HG03097 (cell line): ENCODE measurements around the gene PEMT.

Experiments
- ATAC-seq: cut with Tn5 transposase; IDR thresholded peaks from one replicate; pipeline ENCODE4 v1.9.1; 2021; ENCODE audit not compliant: unreplicated experiment, low FRiP score

Gene PEMT

DNA sequence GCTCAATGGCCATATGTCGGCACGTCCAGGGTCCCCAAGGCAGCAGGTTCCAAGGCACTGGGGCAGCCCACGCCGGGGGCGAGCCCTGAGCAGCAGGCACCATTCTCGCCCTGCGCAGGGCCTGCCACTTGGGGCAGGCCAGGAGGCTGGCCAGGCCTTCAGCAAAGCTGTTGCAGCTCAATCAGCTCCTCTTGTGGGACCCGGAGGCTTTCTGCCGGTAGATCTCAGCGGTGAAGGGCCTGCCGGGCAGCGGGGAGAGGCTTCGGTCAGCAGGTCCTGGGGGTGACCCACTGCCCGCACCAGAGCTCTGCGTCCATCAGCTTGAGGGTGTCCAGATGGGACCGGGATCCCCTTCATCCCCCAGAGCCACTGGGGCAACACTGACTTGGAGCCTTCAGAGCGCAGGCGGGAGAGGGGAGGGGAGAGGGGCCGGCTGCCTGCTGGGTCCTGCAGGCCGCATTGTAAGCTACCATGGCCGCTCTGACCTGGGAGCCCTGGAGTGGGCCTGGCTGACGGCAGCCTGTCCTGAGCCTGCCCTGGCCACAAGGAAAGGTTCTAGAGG is 85.8 kb downstream of the PEMT start:
- no peak for ATAC-seq

DNA sequence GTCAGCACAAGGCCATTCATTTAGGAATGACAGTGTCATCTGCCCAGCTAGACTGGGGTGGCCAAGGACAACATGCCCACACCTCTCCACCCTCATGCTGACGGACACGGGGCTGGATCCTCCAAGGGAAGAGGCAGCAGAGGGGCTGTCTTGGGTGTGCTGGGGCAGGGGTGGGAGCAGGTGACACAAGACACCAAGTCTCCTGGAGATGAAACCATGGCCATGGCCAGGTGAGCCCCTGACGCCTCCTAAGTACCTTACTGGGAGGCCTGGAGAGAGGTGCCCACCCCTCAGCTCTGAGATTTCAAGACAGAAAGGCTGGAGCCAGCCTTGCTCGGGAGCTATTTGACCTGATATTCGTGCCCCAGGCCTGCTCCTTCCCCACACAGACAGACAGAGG is 86.4 kb downstream of the PEMT start:
- ATAC-seq: no peak

DNA sequence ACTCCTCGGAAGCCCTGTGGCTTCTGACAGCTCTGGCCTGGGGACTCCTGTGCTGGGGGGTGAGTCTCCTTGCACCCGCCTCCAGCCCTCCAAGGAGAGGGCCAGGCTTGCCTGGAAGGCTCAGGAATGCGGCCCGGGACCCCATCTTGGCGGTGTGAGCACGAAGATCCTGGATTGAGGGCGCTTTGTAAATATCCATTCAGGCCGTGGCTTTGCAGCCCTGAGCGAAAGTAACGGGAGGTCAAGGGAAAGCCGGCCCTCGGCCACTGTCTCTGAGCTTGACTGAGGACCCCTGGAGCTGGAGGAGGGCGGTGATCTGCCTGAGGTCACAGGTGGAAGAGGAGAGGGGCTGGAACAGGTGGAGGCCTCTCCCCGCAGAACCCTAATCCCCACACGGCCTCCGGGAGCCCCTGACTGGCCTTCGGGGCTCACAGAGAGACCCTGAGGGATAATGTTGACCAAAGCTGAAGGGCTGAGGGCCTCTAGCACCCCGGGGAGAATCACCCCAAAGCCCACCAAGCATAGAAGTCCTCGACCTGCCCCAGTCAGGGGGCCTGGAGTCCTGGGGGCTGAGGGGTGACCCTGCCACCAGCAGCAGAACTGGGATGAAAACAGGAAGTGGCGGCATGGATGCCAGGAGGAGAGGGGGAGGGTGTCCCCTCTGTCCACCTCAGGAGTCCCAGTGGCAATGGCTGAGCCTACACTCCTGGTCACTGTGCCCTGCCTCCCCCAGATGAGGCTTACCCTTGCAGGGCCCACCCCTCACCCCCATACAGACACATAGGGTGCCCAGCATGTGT is 87.0 kb downstream of the PEMT start:
- ATAC-seq: no peak

DNA sequence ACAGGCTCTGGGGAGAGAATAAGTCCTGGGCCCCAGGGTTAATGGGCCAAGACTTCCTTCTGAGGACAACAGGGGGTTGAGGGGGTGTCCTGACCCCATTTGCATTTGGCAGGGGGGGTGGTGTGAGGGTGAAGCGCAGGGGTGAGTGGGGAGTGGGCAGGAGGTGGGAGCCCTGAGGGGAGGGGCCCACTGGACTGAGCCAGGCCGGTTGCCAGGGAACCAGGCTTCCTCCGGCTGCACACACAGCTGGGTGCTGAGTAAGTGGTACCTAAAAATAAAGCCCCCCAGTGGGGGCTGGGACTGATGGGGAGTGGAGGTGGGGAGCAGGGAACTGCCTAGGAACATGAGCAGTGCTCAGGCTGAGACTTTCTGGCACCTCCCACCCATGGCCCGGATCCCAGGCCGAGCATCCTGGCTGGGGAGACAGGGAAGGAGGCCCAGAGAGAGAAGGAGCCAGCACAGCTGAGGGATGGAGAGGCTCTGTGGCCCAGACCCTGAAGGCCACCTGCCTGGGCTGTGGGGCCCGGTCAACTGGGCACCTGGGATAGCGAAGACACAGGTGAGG is 87.9 kb downstream of the PEMT start:
- no peak for ATAC-seq

DNA sequence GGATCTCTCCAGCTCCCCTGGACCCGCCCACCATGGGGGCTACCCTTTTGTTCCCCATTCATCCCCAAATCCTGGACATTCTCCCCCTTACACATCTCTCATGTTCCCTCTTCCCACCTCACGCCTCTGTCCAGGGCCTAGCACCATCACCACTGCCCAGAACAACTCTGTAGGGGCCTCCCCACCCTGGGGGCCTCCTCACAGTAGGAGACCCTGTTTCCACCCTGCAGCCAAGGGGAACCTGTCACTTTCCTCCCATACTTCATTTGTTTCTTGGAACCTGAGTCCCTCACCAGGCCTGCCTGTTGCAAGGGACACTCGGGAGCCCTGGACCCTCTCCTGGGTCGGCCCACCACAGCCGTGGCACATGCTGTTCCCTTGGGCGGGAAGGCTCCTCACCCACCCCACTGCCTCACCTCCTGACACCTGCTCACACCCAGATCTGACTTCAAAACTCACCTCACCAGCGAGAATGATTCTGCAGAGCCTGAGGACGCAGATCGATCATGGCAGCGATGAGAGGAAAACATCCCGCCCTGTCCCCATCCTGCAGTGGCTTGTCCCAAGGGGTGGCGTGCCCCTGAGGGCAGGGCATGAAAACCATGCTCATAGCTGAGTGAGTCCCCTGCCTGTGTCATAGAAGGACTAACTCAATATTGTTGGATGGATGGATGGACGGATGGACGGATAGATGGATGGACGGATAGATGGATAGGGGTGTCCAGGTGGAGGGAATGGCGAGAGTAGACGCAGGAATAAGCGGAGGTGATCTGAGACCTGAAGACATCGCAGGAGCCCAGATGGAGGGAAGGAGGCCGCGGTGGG is 88.6 kb downstream of the PEMT start:
- no peak for ATAC-seq

DNA sequence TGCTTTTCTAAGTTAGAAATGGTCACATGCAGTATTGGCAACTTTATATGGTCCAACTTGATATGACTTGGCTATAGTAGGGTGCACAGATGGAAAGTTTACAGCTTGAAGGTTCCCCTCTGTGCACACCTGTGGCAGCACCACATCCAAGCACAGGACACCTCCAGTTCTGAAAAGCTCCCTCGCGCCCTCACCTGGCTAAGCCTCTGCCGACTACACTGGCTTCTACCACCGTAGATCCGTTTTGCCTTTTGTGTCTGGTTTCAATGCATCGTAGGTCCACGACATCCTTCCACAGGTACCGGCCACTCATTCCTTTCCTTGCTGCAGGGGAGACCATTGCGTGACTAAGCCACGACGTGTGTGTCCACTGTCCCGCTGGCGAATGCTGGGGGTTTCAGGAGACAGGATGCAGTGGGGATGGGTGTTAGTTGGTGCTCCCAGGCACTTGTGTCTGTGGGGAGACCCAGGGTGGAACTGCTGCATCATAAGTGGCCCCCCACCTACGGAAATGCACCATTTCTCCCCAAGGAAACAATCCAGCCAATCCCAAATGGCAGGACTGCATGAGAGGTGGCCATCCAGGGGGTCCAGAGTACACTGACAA is 90.4 kb downstream of the PEMT start:
- ATAC-seq: no peak

DNA sequence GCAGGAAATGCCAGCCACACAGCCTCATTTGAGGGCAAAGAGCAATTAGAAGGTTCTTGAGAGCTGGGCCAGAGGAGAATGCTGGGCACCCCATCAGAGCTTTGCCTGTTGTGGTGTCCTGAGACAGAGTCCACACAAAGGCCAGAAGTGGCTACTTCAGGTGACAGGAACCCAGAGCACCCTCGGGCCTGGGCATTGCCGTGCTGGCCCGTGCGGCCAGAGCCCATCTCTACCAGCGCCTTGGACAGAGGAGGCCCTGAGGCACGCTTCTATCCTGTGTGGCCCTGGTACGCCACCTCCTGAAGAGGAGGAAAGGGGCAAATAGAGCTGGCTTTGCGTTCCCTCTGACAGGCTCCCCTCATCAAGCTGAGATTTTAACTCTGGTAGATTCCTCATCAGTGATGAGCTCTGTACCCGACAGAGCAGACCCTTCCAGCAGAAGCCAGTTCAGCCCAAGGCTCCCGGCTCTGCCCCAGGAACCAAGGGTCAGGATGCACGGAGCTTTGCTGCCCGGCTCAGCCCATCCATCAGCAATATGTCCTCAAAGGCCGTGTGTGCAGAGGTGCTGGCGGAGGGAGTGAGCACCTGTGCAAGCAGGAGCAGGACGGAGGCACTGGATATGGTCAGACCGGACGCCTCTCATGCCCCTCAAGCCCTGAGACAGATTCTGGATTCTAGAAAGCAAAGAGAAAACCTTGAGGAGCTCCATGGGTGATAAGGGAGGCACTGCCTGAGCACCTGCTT is 91.9 kb downstream of the PEMT start:
- ATAC-seq: no peak

DNA sequence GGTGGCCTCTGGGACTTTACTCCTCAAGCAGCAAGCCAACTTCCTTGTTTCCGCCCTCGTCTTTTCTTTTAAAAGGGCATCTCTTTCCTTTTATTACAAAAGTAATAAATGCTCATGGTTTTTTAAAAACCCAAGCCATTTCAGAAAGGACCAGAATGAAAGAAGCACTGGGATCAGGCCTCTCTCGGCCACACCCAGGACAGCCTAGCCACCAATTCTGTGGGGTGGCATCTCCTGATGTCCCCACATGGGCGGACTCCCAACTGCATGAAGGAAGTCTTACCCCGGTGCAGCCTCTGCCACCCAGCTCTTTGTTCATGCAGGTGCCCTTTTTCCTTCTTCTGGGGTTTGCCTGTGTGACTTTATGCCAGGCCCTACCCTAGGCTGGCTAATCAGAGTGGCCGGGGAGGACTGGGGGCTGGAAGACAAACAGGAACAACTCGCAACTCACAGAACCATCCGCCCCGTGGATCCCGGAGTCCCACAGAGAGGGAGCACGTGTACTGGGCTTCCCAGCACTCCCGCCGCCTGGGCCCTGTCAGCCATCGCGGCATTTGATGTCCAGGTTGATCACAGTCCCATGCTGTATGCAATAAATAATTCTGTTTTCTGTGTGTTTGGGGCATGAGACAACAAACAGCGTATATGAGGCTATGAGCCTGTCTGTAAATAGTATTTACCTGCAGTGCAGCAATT is 92.8 kb downstream of the PEMT start:
- no peak for ATAC-seq

DNA sequence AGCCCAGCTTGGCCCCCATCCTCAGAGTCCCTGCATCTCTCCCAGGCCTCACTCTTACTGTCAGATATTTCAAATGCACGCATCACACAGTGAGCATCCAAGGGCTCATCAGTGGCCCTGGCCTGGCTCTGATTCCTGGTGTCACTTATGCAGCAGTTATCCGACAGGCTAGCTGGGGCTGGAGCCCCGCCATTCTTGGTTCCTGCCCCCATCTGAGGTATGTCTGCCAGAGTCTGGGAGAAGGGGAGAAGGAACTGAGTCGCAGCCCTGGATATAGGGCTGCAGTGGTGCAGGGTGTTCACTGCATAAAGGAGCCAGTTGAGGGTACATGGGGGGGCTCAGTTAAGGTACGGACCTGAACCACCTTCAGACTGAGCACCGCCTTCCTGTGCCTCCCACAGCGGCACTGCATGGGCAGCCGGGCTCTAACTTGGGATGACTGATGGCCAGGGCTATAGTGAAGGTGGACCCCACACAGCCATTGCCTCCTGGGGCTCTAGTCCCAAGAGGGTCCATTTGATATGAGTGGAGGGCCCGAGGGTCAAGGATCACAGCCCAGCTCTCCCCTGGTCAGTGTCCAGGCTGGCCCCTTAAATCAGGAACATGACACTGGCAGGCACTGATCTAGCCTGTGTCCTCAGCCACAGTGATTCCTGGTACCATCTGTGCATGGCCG is 93.5 kb downstream of the PEMT start:
- ATAC-seq: no peak

DNA sequence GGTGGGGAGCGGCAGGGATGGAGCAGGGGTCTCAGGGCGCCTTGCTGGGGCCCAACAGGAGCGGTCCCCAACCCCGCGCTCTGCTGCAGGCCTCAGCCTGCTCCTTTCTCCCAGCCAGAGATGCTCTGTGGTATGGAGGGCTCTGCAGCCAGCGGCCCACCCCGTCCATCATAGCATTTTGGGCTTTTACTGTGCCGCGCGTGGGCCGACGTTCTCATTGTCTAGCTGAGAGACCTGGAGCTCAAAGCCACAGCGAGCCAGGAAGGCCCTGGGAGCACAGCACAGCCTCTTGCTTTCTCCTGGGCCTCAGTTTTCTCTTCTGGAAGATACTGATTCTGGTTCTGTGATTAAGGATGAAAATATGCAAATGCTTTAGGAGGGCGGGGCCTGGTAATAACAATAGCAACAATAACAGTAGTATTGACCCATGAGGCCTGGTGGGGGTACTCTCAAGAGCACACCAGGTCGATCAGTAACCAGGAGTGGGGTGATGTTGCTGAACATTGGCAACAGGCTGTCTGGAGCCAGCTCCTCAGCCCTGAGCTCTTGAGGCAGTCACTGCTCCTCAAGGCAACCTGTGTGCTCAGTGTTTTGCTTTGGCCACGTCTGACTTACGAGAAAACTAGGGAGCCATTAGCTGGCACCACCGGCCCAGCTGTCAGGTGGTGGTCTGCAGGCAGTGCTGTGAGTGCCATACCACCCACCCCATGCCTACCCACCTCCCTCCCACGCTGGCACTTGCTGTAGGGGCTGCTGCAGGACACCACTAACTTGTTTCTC is 94.3 kb downstream of the PEMT start:
- ATAC-seq: no peak

DNA sequence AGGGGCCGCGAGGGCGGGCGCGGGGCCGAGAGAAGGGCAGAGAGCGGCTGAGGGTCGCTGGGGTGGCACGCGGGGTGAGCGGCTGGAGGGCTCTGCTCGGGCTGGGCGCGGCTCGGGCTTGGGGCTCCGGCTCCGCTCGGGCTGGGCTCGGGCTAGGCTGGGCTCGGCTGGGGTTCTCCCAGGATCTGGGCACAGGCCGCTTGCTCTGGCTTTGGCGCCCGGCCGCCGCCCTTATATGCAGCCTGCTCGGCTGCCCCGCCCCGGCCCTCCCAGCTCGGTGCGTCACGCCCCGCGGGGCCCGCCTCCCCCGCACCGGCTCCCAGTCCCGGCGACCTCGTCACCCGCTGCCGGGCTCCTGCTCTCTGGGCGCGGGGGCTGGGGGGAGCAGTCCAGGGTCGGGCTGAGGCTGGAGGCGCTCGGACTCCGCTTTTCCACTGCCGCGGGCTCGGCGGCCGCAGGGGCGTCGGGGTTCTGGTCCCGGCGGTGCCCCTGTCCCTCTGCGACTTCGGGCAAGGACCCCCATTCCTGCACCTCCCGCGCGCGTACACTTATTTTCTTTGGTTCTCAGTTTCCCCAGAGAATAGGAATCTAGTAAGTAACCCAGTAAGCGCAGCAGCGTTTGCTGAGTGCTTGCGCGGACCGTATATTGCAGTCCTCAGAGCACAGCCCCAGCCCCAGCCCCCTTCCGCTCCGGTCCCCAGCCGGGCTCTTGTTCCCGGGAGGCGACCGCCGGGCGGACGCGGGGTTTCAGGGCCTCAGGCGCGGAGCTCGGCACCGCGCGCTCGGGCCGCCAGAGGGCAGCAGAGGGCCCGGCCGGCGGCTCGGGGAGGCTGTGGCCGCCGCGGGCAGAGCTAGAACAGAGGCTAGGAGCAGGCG is 95.1 kb downstream of the PEMT start, which contains the start of gene RASD1:
TSS of gene RASD1 (minus strand) at position 207 of the 876 bp plus-strand sequence. CDS start 214 bp downstream, outside the sequence.
- peak; percentile 70 for ATAC-seq

DNA sequence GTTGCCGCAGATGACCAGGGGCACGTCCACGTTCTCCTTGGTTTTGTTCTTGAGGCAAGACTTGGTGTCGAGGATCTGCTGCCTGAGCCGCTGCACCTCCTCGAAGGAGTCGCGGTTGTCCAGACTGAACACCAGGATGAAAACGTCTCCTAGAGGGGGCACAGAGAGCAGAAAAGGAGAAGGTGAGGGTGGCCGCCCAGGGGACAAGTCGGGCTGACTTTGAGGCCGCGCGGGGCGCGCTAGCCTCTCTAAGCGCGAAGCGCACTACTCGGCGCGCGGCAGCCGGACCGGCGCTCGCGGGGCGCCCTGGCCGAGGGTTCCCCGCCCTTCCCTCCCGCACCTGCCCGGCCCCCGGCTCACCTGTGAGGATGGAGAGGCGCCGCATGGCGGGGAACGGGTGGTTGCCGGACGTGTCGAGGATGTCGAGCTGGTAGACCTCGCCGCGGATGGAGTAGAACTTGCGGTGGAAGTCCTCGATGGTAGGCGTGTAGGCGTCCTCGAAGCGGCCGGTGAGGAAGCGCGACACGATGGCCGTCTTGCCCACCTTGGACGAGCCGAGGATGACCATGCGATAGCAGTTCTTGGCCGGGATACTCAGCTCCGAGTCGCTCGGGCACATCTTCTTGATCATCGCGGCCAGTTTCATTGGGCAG is 95.8 kb downstream of the PEMT start:
- ATAC-seq: no peak

DNA sequence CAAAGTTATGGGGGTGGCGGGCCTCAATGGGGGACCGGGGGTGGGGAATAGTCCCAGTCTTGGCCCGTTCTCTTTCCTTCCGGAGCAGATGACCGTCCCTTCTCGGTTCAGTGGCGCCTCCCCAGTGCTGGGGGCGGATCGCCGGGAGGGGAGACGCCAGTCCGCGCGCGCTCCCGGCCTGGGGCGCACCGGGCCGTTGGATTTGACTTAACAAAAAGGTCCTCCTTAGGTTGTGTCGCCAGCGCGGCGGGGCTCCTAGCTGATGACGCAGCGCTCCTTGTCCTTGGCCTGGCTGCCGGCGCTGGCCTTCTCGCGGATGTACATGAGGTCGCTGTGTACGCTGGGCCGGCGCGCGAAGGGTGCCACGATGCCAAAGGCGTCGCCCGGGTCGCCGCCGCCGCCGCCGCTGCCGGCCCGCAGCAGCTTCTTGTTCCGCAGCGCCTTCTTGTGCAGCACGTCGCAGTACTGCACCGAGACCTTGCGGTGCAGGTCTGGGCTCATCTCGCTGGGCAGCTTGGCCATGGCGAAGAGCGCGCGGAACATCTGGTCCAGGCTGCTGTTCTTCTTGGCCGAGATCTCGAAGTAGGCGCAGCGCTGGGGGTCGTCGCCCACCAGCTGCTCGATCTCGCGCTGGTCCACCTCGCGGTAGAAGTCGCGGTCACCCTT is 96.5 kb downstream of the PEMT start:
- ATAC-seq: no peak

DNA sequence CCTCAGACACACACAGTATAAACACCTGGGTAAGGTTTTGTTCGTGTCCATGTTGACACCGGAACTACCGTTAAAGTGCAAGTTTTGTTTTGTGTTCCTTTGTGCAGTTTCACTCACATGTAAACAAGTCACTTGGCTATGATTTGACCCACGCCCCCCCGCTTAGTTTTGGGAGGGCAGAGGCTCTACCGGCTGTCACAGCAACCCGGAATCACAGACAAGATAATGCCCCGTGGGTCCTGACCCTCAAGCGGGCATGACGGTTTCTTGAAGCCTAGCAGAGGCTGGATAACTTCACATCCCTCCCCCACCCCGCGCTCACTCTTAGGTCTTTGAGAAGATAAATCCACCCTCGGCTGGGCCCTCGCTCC is 97.0 kb downstream of the PEMT start:
- no peak for ATAC-seq

DNA sequence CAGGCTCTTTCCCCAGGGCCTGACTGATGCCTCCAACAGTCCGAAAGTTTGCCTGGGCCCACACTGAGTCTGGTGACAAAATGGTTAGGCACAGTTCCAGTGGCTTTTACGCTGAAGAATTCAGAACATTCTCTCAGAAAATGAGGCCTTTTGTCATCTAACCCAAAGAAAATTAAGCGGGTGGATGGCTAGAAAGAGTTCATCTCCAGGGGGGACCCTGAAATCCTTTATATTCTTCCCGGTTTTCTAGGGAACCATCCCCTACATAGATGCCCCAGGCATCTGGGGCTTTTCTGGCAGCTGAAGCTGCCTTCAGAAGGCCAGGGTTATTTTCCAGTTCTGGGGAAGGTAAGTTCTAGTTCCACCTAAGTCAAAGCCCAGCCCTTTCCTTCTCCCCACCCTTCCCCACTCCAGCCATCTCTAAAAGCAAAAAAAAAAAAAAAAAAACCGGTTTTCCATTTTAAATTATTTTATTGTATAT is 97.5 kb downstream of the PEMT start:
- no peak for ATAC-seq
